WTC11 (cell line): Measurements from ENCODE around the gene MARCHF7. TPM values are rescaled to one million over a fixed set of nuclear protein-coding genes. Genes with fewer than 3 reads are reported as not detected.

Experiments used
- ELF4 ChIP-seq: sonication (generic); formaldehyde crosslinking; IDR thresholded peaks from 2 replicates; pipeline ENCODE4 v1.8.1; 2022; ENCODE audit warnings: low read depth, mild to moderate bottlenecking, moderate library complexity, missing genetic modification reagents
- GABPB1 ChIP-seq: sonication (generic); formaldehyde crosslinking; IDR thresholded peaks from 2 replicates; pipeline ENCODE4 v1.8.1; 2023; ENCODE audit warnings: mild to moderate bottlenecking, missing genetic modification reagents
- HMGA2 ChIP-seq: fragments of 250-450 bp; sonication (Bioruptor Pico); IDR thresholded peaks from 2 replicates; pipeline ENCODE4 v1.4.0; 2021; ENCODE audit warnings: mild to moderate bottlenecking, moderate library complexity
- IRF2 ChIP-seq: sonication (generic); formaldehyde crosslinking; IDR thresholded peaks from 2 replicates; pipeline ENCODE4 v1.8.0; 2022; ENCODE audit warnings: low read depth, missing genetic modification reagents, borderline replicate concordance
- JAZF1 ChIP-seq: fragments of 250-450 bp; sonication (Bioruptor Pico); IDR thresholded peaks from 2 replicates; pipeline ENCODE4 v1.9.0; 2021; ENCODE audit warnings: moderate library complexity, mild to moderate bottlenecking, inconsistent platforms
- JUN ChIP-seq: sonication (generic); formaldehyde crosslinking; IDR thresholded peaks from 2 replicates; pipeline ENCODE4 v1.8.0; 2023; ENCODE audit warnings: mild to moderate bottlenecking, missing genetic modification reagents
- NFATC4 ChIP-seq: fragments of 250-450 bp; sonication (Bioruptor Pico); IDR thresholded peaks from 2 replicates; pipeline ENCODE4 v1.9.0; 2021; ENCODE audit warnings: mild to moderate bottlenecking
- NFE2L1 ChIP-seq: sonication (generic); formaldehyde crosslinking; IDR thresholded peaks from 2 replicates; pipeline ENCODE4 v1.8.1; 2023; ENCODE audit warnings: missing genetic modification reagents
- NR1H2 ChIP-seq: sonication (generic); formaldehyde crosslinking; IDR thresholded peaks from 2 replicates; pipeline ENCODE4 v1.9.0; 2021; ENCODE audit warnings: mild to moderate bottlenecking, moderate library complexity, missing genetic modification reagents
- NR2C2 ChIP-seq: sonication (generic); formaldehyde crosslinking; IDR thresholded peaks from 2 replicates; pipeline ENCODE4 v1.8.0; 2022; ENCODE audit warnings: mild to moderate bottlenecking, missing genetic modification reagents
- RELA ChIP-seq: sonication (generic); formaldehyde crosslinking; IDR thresholded peaks from 2 replicates; pipeline ENCODE4 v1.8.1; 2022; ENCODE audit warnings: missing genetic modification reagents, mild to moderate bottlenecking, borderline replicate concordance
- SMAD4 ChIP-seq: sonication (generic); formaldehyde crosslinking; IDR thresholded peaks from 2 replicates; pipeline ENCODE4 v1.8.0; 2022; ENCODE audit warnings: mild to moderate bottlenecking, missing genetic modification reagents
- TCF7 ChIP-seq: sonication (generic); formaldehyde crosslinking; IDR thresholded peaks from 2 replicates; pipeline ENCODE4 v1.8.0; 2022; ENCODE audit warnings: mild to moderate bottlenecking, low read depth, missing genetic modification reagents, moderate library complexity
- TEAD1 ChIP-seq: sonication (generic); formaldehyde crosslinking; IDR thresholded peaks from 2 replicates; pipeline ENCODE4 v1.8.0; 2022; ENCODE audit warnings: mild to moderate bottlenecking, missing genetic modification reagents
- TEAD4 ChIP-seq: sonication (generic); formaldehyde crosslinking; IDR thresholded peaks from 2 replicates; pipeline ENCODE4 v1.8.0; 2022; ENCODE audit warnings: mild to moderate bottlenecking, missing genetic modification reagents
- ZBTB21 ChIP-seq: sonication (generic); formaldehyde crosslinking; IDR thresholded peaks from 2 replicates; pipeline ENCODE4 v1.8.1; 2023; ENCODE audit warnings: mild to moderate bottlenecking, missing genetic modification reagents, borderline replicate concordance
- ZNF121 ChIP-seq: sonication (generic); formaldehyde crosslinking; IDR thresholded peaks from 2 replicates; pipeline ENCODE4 v1.8.0; 2023; ENCODE audit warnings: missing genetic modification reagents
- ZNF138 ChIP-seq: sonication (generic); formaldehyde crosslinking; conservative IDR thresholded peaks from 2 replicates; pipeline ENCODE4 v1.8.1; 2022; ENCODE audit warnings: mild to moderate bottlenecking, moderate library complexity, missing genetic modification reagents
- ZNF219 ChIP-seq: sonication (generic); formaldehyde crosslinking; IDR thresholded peaks from 2 replicates; pipeline ENCODE4 v1.8.0; 2023; ENCODE audit warnings: missing genetic modification reagents, mild to moderate bottlenecking, borderline replicate concordance
- ZNF317 ChIP-seq: sonication (generic); formaldehyde crosslinking; IDR thresholded peaks from 2 replicates; pipeline ENCODE4 v1.8.1; 2023; ENCODE audit warnings: low read depth, mild to moderate bottlenecking, moderate library complexity, missing genetic modification reagents, borderline replicate concordance
- ZNF416 ChIP-seq: fragments of 250-450 bp; sonication (Bioruptor Pico); IDR thresholded peaks from 2 replicates; pipeline ENCODE4 v1.9.0; 2021; ENCODE audit warnings: mild to moderate bottlenecking, inconsistent platforms
- total RNA-seq: library from RNA; stranded (reverse); gene quantifications from 3 replicates; pipeline ENCODE4 v1.2.3, GENCODE V29; 2021
- TF ChIP-seq, protein P1 (sequence below): sonication (generic); formaldehyde crosslinking; IDR thresholded peaks from 2 replicates; pipeline ENCODE4 v1.8.1; 2022; ENCODE audit warnings: missing genetic modification reagents, borderline replicate concordance
- TF ChIP-seq, protein P2 (sequence below): sonication (generic); formaldehyde crosslinking; IDR thresholded peaks from 2 replicates; pipeline ENCODE4 v1.8.1; 2022; ENCODE audit warnings: mild to moderate bottlenecking, moderate library complexity, missing genetic modification reagents
- TF ChIP-seq, protein P3 (sequence below): sonication (generic); formaldehyde crosslinking; IDR thresholded peaks from 2 replicates; pipeline ENCODE4 v1.8.1; 2023; ENCODE audit warnings: mild to moderate bottlenecking, missing genetic modification reagents
- TF ChIP-seq, protein P4 (sequence below): sonication (generic); formaldehyde crosslinking; IDR thresholded peaks from 2 replicates; pipeline ENCODE4 v1.8.0; 2023; ENCODE audit warnings: missing genetic modification reagents, mild to moderate bottlenecking, borderline replicate concordance
- TF ChIP-seq, protein P5 (sequence below): sonication (generic); formaldehyde crosslinking; conservative IDR thresholded peaks from 2 replicates; pipeline ENCODE4 v1.8.1; 2022; ENCODE audit warnings: mild to moderate bottlenecking, missing genetic modification reagents
- TF ChIP-seq, protein P6 (sequence below): sonication (generic); formaldehyde crosslinking; IDR thresholded peaks from 2 replicates; pipeline ENCODE4 v1.8.0; 2022; ENCODE audit warnings: missing genetic modification reagents

The MARCHF7 gene
- total RNA-seq, 1 experiment from 2014 or later = 84.0 TPM

DNA sequence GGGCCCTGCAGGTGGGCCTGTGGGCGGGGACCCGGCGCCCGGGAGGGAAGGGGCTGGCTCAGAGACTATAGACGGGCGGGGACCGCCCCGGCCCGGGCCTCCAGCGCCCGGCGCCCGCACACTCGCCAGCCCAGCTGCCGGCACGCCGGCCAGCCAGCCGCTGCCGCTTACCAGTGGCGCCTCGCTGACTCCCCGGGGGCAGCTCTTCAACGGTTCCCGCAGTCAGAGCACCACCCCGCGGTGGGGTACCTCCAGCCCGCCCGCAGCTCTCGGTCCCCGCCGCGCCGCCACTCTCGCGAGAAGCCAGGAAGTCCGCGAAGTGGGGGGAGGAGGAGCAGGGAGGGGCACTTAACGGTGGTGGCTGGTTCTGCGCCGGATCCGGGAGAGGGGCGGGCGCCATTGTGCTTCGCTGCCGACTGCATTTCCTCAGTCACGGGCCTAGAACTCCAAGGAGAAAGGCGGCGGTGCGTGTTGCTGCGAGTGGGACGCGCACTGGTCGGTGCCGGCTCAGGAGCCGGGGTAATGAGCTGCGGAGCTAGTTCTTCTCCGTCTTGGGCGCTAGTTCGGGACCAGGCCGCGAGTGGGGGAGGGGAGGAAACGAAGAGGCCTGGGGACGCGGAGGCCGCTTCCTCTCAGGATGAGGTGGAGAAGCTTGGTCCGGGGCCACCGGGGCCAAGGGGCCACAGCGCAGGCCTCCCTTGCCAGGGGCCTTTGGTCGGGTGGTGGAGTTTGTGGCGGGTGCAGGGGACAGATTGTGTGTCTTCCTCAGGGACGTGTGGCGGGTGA is at the start of gene MARCHF7 (continued):
- TF ChIP-seq, protein P1, sequence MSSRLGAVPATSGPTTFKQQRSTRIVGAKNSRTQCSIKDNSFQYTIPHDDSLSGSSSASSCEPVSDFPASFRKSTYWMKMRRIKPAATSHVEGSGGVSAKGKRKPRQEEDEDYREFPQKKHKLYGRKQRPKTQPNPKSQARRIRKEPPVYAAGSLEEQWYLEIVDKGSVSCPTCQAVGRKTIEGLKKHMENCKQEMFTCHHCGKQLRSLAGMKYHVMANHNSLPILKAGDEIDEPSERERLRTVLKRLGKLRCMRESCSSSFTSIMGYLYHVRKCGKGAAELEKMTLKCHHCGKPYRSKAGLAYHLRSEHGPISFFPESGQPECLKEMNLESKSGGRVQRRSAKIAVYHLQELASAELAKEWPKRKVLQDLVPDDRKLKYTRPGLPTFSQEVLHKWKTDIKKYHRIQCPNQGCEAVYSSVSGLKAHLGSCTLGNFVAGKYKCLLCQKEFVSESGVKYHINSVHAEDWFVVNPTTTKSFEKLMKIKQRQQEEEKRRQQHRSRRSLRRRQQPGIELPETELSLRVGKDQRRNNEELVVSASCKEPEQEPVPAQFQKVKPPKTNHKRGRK (CRISPR knock-in tag) = no peak
- TF ChIP-seq JAZF1 (CRISPR knock-in tag) (no peak), IRF2 (CRISPR knock-in tag) (no peak), NR2C2 (CRISPR knock-in tag) (no peak), ZNF121 (CRISPR knock-in tag) (no peak), ZNF138 (CRISPR knock-in tag) (no peak), NR1H2 (CRISPR knock-in tag) (no peak), GABPB1 (CRISPR knock-in tag) (peak; percentile 76; the same call in 1 of the 2 replicates), ZNF317 (CRISPR knock-in tag) (no peak), NFE2L1 (CRISPR knock-in tag) (no peak), TEAD1 (CRISPR knock-in tag) (peak; percentile 90), TEAD4 (CRISPR knock-in tag) (no peak), TCF7 (no peak), RELA (CRISPR knock-in tag) (peak; percentile 73; the same call in 1 of the 2 replicates), ZNF219 (CRISPR knock-in tag) (no peak; the same call in 1 of the 2 replicates), ZBTB21 (CRISPR knock-in tag) (no peak), NFATC4 (CRISPR knock-in tag) (no peak), ZNF416 (CRISPR knock-in tag) (no peak), HMGA2 (CRISPR knock-in tag) (peak; percentile 17; the same call in 1 of the 2 replicates), ELF4 (CRISPR knock-in tag) (0 out of 2 replicates have a peak, but pooled peaks have one; percentile 56), JUN (CRISPR knock-in tag) (peak; percentile 86), SMAD4 (CRISPR knock-in tag) (no peak)
- TF ChIP-seq, protein P2, sequence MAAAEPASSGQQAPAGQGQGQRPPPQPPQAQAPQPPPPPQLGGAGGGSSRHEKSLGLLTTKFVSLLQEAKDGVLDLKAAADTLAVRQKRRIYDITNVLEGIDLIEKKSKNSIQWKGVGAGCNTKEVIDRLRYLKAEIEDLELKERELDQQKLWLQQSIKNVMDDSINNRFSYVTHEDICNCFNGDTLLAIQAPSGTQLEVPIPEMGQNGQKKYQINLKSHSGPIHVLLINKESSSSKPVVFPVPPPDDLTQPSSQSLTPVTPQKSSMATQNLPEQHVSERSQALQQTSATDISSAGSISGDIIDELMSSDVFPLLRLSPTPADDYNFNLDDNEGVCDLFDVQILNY (CRISPR knock-in tag) = peak; percentile 84
- TF ChIP-seq, protein P3, sequence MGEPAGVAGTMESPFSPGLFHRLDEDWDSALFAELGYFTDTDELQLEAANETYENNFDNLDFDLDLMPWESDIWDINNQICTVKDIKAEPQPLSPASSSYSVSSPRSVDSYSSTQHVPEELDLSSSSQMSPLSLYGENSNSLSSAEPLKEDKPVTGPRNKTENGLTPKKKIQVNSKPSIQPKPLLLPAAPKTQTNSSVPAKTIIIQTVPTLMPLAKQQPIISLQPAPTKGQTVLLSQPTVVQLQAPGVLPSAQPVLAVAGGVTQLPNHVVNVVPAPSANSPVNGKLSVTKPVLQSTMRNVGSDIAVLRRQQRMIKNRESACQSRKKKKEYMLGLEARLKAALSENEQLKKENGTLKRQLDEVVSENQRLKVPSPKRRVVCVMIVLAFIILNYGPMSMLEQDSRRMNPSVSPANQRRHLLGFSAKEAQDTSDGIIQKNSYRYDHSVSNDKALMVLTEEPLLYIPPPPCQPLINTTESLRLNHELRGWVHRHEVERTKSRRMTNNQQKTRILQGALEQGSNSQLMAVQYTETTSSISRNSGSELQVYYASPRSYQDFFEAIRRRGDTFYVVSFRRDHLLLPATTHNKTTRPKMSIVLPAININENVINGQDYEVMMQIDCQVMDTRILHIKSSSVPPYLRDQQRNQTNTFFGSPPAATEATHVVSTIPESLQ (CRISPR knock-in tag) = no peak
- TF ChIP-seq, protein P4, sequence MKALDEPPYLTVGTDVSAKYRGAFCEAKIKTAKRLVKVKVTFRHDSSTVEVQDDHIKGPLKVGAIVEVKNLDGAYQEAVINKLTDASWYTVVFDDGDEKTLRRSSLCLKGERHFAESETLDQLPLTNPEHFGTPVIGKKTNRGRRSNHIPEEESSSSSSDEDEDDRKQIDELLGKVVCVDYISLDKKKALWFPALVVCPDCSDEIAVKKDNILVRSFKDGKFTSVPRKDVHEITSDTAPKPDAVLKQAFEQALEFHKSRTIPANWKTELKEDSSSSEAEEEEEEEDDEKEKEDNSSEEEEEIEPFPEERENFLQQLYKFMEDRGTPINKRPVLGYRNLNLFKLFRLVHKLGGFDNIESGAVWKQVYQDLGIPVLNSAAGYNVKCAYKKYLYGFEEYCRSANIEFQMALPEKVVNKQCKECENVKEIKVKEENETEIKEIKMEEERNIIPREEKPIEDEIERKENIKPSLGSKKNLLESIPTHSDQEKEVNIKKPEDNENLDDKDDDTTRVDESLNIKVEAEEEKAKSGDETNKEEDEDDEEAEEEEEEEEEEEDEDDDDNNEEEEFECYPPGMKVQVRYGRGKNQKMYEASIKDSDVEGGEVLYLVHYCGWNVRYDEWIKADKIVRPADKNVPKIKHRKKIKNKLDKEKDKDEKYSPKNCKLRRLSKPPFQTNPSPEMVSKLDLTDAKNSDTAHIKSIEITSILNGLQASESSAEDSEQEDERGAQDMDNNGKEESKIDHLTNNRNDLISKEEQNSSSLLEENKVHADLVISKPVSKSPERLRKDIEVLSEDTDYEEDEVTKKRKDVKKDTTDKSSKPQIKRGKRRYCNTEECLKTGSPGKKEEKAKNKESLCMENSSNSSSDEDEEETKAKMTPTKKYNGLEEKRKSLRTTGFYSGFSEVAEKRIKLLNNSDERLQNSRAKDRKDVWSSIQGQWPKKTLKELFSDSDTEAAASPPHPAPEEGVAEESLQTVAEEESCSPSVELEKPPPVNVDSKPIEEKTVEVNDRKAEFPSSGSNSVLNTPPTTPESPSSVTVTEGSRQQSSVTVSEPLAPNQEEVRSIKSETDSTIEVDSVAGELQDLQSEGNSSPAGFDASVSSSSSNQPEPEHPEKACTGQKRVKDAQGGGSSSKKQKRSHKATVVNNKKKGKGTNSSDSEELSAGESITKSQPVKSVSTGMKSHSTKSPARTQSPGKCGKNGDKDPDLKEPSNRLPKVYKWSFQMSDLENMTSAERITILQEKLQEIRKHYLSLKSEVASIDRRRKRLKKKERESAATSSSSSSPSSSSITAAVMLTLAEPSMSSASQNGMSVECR (CRISPR knock-in tag) = peak; percentile 91
- TF ChIP-seq, protein P5, sequence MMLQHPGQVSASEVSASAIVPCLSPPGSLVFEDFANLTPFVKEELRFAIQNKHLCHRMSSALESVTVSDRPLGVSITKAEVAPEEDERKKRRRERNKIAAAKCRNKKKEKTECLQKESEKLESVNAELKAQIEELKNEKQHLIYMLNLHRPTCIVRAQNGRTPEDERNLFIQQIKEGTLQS (CRISPR knock-in tag) = no peak
- TF ChIP-seq, protein P6, sequence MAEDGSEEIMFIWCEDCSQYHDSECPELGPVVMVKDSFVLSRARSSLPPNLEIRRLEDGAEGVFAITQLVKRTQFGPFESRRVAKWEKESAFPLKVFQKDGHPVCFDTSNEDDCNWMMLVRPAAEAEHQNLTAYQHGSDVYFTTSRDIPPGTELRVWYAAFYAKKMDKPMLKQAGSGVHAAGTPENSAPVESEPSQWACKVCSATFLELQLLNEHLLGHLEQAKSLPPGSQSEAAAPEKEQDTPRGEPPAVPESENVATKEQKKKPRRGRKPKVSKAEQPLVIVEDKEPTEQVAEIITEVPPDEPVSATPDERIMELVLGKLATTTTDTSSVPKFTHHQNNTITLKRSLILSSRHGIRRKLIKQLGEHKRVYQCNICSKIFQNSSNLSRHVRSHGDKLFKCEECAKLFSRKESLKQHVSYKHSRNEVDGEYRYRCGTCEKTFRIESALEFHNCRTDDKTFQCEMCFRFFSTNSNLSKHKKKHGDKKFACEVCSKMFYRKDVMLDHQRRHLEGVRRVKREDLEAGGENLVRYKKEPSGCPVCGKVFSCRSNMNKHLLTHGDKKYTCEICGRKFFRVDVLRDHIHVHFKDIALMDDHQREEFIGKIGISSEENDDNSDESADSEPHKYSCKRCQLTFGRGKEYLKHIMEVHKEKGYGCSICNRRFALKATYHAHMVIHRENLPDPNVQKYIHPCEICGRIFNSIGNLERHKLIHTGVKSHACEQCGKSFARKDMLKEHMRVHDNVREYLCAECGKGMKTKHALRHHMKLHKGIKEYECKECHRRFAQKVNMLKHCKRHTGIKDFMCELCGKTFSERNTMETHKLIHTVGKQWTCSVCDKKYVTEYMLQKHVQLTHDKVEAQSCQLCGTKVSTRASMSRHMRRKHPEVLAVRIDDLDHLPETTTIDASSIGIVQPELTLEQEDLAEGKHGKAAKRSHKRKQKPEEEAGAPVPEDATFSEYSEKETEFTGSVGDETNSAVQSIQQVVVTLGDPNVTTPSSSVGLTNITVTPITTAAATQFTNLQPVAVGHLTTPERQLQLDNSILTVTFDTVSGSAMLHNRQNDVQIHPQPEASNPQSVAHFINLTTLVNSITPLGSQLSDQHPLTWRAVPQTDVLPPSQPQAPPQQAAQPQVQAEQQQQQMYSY (CRISPR knock-in tag) = 0 out of 2 replicates have a peak, but pooled peaks have one; percentile 5
